ENCODE data around the gene LIFR.

Gene LIFR

DNA sequence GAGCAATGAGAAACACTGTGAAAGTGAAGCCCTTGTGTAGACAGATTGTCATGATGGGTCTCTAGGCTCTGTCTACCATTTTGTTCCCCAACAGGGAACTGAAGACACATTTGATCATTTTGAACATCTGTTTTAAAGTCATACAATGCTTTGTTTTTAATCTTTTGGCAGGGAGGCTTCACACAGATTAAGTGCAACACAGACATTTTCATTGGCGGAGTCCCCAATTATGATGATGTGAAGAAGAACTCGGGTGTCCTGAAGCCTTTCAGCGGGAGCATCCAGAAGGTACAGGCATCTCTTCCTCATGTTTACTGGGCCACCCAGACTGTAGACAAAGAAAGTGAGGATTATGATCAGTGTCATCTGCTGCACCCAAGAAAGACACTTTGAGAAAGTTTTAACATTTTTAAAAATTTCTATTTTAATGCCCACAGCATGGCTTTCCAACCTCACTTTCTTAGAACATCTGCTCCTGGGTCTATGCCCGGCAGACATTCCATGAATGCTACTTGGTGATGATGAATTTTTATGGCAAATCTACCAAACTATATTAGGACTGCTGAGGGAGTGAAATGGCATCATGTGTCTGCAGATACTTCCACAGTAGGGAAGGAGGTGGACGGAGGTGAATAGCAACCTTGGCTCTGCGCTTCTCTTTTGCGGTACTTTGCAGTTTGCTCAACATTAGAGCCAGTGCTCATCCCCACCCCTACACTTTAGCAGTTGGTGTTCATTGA lies 121.3 kb downstream of the LIFR start:
- DNase-seq (ENCODE audit: low read depth) = no peak

DNA sequence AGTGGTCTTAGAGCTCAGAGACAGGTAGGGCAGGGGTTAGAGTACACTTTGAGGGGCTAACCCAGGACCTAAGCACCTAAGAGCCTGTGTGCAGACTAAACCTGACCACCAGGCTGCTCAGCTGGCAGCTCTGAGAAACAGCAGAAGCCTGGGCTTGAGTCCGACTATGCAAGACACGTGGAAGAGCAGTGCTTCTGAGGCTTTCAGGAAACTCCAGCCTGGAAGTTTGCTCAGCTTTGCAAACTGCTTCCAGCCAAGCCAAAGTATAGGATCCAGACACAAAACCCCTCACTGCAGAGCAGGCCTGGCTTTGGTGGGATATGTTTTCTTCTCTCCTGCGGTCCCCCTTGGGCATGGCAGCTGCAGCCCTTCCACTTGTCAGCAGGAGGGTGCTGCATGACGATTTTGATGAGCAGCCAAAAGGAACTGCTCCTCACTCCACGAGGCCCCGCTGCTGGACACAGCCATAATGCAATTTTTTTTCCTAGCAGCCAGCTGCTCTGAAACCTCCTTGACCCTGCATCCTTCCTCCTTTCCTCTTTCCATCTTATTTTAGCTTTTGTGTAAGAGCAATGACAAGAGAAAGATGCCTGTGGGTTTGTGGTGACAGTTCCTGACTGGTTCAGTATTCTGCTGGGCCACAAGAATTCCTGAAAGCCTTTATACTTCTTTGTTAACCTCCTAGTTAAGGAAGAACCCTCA lies 123.1 kb downstream of the LIFR start:
- no peak for DNase-seq (ENCODE audit: low read depth)

DNA sequence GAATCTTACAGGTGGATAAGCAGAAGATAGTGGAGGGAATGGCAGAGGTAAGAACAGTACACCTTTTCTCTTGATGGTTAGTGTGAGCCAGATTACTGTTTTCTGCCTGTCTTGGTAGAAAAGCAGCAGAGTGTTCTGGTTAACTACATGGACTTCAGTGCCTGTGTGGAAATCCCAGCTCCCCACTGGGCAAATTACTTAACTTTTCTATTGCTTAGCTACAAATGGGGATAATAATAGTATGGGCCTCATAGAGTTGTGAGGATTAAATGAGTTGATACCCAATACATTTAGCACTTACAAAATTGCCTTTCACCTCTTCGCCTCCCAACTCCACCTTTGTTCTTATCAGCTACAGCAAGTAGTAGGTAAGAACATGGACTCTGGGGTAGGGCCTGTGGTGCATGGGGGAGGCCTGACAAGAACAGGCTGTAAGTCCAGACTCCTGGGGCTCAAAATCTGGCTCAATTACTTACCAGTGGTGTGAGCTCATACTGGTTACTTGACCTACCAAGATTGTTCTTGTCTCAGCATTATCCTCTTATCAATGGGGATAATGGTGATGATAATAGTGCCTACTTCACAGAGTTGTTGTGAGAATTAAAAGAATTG lies 125.1 kb downstream of the LIFR start:
- DNase-seq (ENCODE audit: low read depth) = no peak

DNA sequence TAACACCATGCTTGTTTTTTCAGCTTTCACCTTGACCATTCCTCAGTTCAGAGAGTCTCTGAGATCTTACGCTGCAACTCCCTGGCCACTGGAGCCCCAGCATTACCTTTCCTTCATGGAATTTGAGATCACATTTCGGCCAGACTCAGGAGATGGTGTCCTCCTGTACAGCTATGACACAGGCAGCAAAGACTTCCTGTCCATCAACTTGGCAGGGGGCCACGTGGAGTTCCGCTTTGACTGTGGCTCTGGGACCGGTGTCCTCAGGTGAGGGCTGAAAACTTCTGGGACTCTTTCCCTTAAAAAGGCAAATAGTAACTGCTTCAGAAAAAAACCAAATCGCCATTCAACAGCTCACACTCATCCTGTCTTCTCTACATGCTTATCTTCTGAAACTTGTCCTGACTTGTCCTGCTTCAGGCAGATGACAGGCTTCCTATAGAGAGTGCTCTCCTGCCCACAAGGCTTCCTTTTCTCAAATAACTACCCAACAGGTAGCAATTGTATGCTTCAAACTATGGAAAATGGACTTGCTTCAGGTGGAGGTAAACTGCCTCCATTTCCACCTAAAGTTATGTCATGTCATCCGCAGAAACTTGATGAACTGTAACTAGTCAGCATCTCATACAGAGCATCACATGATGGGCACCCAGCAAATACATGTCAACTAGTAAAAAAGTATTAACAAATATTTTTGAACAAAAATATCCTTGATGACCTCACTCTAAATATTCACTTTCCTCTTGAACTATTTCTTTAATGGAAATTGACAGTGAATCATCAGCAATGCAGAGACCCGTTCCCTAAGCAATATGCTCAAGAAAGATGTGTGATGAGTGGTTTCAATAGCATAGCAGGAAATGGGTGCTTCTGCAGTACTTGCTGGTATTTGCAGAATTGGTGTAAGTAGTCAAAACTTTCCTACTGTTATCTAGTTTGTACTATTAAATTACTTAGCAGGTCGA lies 129.2 kb downstream of the LIFR start:
- no peak for DNase-seq (ENCODE audit: low read depth)

DNA sequence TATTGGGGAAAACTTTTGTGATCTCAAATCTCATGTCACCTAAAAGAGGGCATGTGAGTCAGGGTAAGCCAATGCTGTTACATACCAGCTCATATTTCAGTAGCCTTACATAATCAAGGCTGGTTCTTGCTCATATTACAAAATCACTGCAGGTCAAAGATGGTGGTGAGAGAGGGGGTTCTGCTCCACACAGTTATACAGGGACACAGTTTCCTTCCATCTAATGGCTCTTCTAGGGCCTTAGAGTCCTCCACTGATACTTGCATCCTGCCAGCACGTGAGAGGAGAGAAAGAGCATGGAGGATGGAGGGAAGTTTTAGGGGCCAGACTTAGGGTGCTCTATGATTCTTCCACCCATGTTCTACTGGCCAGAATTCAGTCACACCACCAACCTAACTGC lies 130.0 kb downstream of the LIFR start:
- DNase-seq (ENCODE audit: low read depth) = no peak

All from stimulated activated CD8-positive, alpha-beta memory T cell treated with anti-CD3 and anti-CD28 coated beads, Interleukin-15, amount 100 ng/mL, for 1 hour (primary cell).